LNCaP clone FGC (cell line): ENCODE data around the gene LRRC31.

ENCODE experiments used
- DNase-seq: peaks from one replicate; pipeline ENCODE4 v3.0.0-alpha.2; 2011; ENCODE audit warnings: low read depth
- H3K4me3 ChIP-seq: 2 replicates; pipeline ENCODE4 v1.5.1; 2011; ENCODE audit warnings: mild to moderate bottlenecking, low read depth, low read length, control low read depth
- TF ChIP-seq, protein P1 (sequence below): IDR thresholded peaks from 2 replicates; pipeline ENCODE4 v1.5.1; 2012; ENCODE audit warnings: mild to moderate bottlenecking; ENCODE audit not compliant: control insufficient read depth, insufficient read depth; ENCODE audit errors: extremely low read depth

Gene LRRC31

DNA sequence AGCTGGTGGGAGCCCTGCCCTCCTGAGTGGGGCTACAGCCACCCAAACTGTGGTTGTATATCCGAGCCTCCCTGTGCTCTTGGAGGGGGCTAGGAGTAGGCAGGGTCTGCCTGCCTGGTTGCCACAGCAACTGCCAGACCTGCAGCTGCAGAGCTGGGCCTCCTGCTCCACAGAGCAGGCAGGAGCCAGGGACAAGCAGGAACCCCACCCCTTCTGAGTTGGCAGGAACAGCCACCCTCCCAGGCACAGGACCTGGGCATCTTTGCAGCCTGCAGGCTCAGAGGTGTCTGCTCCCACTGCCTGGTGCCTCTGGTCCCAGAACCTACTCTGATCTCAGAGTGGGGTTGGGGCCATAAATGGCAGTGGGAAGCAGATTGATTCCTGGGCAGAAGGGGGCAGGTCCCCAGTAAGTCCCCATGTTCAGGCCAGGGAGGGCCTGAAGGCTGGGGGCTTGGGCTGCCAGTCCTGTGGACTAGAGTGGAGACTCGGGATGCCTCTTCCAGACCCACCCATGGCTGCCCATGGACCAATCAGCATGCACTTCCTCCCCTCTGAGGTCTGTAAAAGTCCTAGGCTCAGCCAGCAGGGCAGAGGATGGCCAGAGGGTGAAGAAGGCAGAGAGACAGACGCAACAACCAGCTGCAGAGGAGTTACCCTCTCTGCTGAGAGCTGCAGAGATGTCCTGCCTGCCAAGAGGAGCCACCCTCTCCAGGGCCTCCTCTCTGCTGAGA, 10.3 kb upstream of the LRRC31 start:
- no peak for DNase-seq
- no peak overlapping the region for H3K4me3 ChIP-seq
- TF ChIP-seq, protein P1, sequence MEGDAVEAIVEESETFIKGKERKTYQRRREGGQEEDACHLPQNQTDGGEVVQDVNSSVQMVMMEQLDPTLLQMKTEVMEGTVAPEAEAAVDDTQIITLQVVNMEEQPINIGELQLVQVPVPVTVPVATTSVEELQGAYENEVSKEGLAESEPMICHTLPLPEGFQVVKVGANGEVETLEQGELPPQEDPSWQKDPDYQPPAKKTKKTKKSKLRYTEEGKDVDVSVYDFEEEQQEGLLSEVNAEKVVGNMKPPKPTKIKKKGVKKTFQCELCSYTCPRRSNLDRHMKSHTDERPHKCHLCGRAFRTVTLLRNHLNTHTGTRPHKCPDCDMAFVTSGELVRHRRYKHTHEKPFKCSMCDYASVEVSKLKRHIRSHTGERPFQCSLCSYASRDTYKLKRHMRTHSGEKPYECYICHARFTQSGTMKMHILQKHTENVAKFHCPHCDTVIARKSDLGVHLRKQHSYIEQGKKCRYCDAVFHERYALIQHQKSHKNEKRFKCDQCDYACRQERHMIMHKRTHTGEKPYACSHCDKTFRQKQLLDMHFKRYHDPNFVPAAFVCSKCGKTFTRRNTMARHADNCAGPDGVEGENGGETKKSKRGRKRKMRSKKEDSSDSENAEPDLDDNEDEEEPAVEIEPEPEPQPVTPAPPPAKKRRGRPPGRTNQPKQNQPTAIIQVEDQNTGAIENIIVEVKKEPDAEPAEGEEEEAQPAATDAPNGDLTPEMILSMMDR = no peak

DNA sequence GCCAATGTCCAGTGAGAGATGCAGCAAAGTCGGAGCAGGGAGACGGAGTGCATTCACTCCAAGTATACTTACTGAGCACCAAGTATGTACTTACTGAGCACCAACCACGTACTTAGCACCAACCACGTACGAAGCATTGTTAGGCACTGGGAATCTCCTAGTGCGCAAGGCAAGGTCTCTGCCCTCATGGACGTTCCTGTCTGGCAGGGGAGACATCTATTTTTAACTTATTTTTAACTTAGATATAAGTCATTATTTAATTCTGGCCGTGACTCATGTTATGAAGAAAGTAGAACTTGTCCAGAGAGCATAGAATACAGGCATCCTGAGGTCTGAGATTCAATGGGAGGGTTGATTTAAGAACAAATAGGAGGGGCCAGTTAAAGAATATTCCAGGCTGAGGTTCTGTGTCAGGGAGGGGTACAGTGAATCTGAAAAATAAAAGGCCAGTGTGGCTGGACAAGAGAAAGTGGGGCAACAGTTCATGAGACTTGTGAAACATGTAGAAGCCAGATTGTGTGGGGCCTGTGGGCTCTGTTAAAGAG, 9.3 kb upstream of the LRRC31 start:
- DNase-seq = no peak
- TF ChIP-seq, protein P1 = no peak

GRCh38 chr3:169871129-169871886, 1.6 kb upstream of the LRRC31 start:
- DNase-seq = no peak
- TF ChIP-seq, protein P1 = no peak
- H3K4me3 ChIP-seq = no peak overlapping the region

More for the DNA sequence above, 9.3 kb upstream of the LRRC31 start:
- no peak overlapping the region for H3K4me3 ChIP-seq

GRCh38 chr3:169868369-169868768, 1.4 kb downstream of the LRRC31 start:
- TF ChIP-seq, protein P1 = no peak
- H3K4me3 ChIP-seq = no peak overlapping the region
- DNase-seq = no peak

GRCh38 chr3:169867584-169868210, 2.0 kb downstream of the LRRC31 start:
- H3K4me3 ChIP-seq = no peak overlapping the region
- TF ChIP-seq, protein P1 = no peak
- DNase-seq = no peak

DNA sequence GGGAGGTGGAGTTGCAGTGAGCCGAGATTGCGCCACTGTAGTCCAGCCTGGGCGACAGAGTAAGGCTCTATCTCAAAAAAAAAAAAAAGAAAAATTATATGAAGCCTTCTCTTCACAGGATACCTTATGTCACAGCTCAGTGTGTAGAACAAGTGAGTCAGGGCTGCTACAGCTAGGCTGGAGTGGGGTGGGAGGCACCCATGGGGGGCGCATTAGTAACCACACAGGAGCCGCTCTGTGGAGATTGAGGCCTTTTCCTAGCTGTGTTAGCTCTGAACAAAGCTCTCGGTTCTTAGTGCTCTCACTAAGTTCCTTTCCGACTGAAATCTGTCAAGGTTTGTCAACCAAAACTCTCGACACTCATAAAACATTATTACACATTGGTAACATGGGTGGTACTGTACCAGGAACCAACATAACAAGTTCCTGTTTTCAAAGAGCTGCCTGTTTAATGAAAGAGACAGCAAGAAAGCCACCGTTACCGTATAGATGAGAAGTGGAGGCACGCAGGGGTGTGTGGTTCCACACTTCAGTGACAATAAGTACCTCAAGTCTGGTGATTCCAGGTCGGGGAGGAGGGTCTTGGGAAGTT, 4.5 kb downstream of the LRRC31 start:
- TF ChIP-seq, protein P1 = no peak
- no peak overlapping the region for H3K4me3 ChIP-seq
- no peak for DNase-seq
